ENCODE results near the gene EDNRB. TPM values are rescaled to one million over a fixed set of nuclear protein-coding genes. Genes with fewer than 3 reads are reported as not detected.

EDNRB gene
- total and polyA plus RNA-seq, 2 of the 8 experiments (the other 6 are each of a cell fraction or from before 2014, with no cell fraction given), result 15.8 to 73.2 TPM

DNA sequence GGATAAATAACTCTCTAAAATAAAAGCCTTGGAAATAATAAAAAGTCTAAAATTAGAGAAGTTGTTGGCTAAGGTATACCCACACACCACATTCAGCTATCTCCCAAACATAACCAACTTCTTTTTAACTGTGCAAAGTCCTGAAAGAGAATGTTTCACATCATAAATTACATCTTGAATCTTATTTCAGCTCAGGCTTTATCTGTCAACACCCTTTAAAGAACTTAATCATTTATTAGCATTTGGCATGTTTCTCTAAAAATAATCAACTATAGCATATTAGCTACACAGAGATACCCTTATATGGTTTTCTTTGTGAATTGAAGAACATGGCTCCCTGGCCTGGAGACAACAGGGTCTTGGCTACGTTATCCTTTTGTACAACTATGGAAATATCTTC, 6.9 kb downstream of the EDNRB start (continued):
- TF ChIP-seq RFX5 (IDR thresholded peaks at IDR 0.05; ENCODE audit: borderline replicate concordance, low read depth, low read length) (no peak), MAFK (IDR thresholded peaks at IDR 0.05; ENCODE audit: low read depth, low read length) (no peak), SAP30 (IDR thresholded peaks at IDR 0.05; ENCODE audit: insufficient read depth, insufficient replicate concordance, low read length) (no peak), HDAC6 (IDR thresholded peaks at IDR 0.05; ENCODE audit: low read depth, low read length) (no peak), SIX5 (IDR thresholded peaks at IDR 0.05; ENCODE audit: low read depth, low read length) (no peak)

Data from H1 (cell line).